Neuronal stem cell (in vitro differentiated cells): Measurements from ENCODE around the gene UMODL1.

ENCODE experiments used
- DNase-seq: peaks from one replicate; pipeline ENCODE4 v3.0.0-alpha.2; 2013; ENCODE audit warnings: low spot score
- H2AFZ ChIP-seq: one replicate; pipeline ENCODE4 v1.6.1; 2013; ENCODE audit warnings: mild to moderate bottlenecking, low read length, inconsistent platforms
- H2AK5ac ChIP-seq: 2 replicates; pipeline ENCODE4 v1.6.1; 2013; ENCODE audit warnings: low read depth, mild to moderate bottlenecking, inconsistent platforms, low read length, moderate library complexity, mixed read lengths
- H2BK120ac ChIP-seq: 2 replicates; pipeline ENCODE4 v1.6.1; 2013; ENCODE audit warnings: low read depth, mild to moderate bottlenecking, inconsistent platforms, low read length, moderate library complexity, mixed read lengths
- H2BK12ac ChIP-seq: one replicate; pipeline ENCODE4 v1.6.1; 2013; ENCODE audit warnings: low read length, inconsistent platforms
- H2BK15ac ChIP-seq: 2 replicates; pipeline ENCODE4 v1.6.1; 2013; ENCODE audit warnings: mild to moderate bottlenecking, low read length, inconsistent platforms, mixed read lengths
- H2BK5ac ChIP-seq: one replicate; pipeline ENCODE4 v1.6.1; 2013; ENCODE audit warnings: inconsistent platforms, mild to moderate bottlenecking, low read length, moderate library complexity
- H3K14ac ChIP-seq: one replicate; pipeline ENCODE4 v1.6.1; 2013; ENCODE audit warnings: low read length, inconsistent platforms
- H3K18ac ChIP-seq: 2 replicates; pipeline ENCODE4 v1.6.1; 2013; ENCODE audit warnings: low read length, inconsistent platforms
- H3K23ac ChIP-seq: 2 replicates; pipeline ENCODE4 v1.6.1; 2013; ENCODE audit warnings: low read depth, mild to moderate bottlenecking, mixed read lengths, low read length, inconsistent platforms; ENCODE audit not compliant: poor library complexity
- H3K27ac ChIP-seq: replicated peaks from 3 replicates; pipeline ENCODE4 v1.5.1; 2013; ENCODE audit warnings: low read length, inconsistent platforms
- H3K27me3 ChIP-seq, 3 experiments: 2 replicates each; pipeline ENCODE4 v1.6.1; 2013; ENCODE audit warnings: low read length in 3 of 3, mild to moderate bottlenecking in 2 of 3, inconsistent platforms in 1 of 3, low read depth in 1 of 3, mixed read lengths in 1 of 3, moderate library complexity in 1 of 3; ENCODE audit not compliant: control insufficient read depth in 3 of 3, insufficient read depth in 3 of 3
- H3K36me3 ChIP-seq, 2 donors: replicated peaks in 1 of 2; 2 replicates each; pipeline ENCODE4 v1.6.1; 2013; ENCODE audit warnings: low read length in 2 of 2; ENCODE audit not compliant: control insufficient read depth in 2 of 2, insufficient read depth in 2 of 2
- H3K4ac ChIP-seq: 2 replicates; pipeline ENCODE4 v1.6.1; 2013; ENCODE audit warnings: inconsistent platforms, mild to moderate bottlenecking, low read length, moderate library complexity
- H3K4me1 ChIP-seq, 2 donors: 1 replicate in 1 of 2; 2 replicates in 1 of 2; pipeline ENCODE4 v1.6.1; 2013; ENCODE audit warnings: low read length in 2 of 2, low read depth in 1 of 2; ENCODE audit not compliant: control insufficient read depth in 2 of 2, insufficient read depth in 1 of 2
- H3K4me2 ChIP-seq: one replicate; pipeline ENCODE4 v1.6.1; 2013; ENCODE audit warnings: mild to moderate bottlenecking, low read length, inconsistent platforms; ENCODE audit not compliant: insufficient read depth, poor library complexity, severe bottlenecking
- H3K4me3 ChIP-seq, 2 donors: 2 replicates each; pipeline ENCODE4 v1.5.1; 2013; ENCODE audit warnings: low read length in 2 of 2, mild to moderate bottlenecking in 2 of 2, inconsistent platforms in 1 of 2, moderate library complexity in 1 of 2
- H3K79me1 ChIP-seq: one replicate; pipeline ENCODE4 v1.6.1; 2013; ENCODE audit warnings: low read depth, mild to moderate bottlenecking, inconsistent platforms, low read length, moderate library complexity
- H3K9ac ChIP-seq: one replicate; pipeline ENCODE4 v1.6.1; 2013; ENCODE audit warnings: mild to moderate bottlenecking, low read depth, low read length, inconsistent platforms; ENCODE audit not compliant: poor library complexity
- H3K9me3 ChIP-seq, 2 donors: replicated peaks in 1 of 2; 2 replicates each; pipeline versions ENCODE3 to v1.6.1; 2013; ENCODE audit warnings: low read length in 2 of 2, mild to moderate bottlenecking in 2 of 2, inconsistent platforms in 1 of 2, low read depth in 1 of 2, mixed read lengths in 1 of 2, moderate library complexity in 1 of 2; ENCODE audit not compliant: control insufficient read depth in 2 of 2, insufficient read depth in 1 of 2
- H4K8ac ChIP-seq: one replicate; pipeline ENCODE4 v1.6.1; 2013; ENCODE audit warnings: low read depth, mild to moderate bottlenecking, inconsistent platforms, low read length, moderate library complexity
- H4K91ac ChIP-seq: one replicate; pipeline ENCODE4 v1.6.1; 2013; ENCODE audit warnings: low read length, low read depth, mild to moderate bottlenecking, inconsistent platforms; ENCODE audit not compliant: poor library complexity
- WGBS, 2 donors: extraction: QIAGEN DNeasy Blood & Tissue Kit; methylation state at CpG; one replicate each; pipeline ENCODE4 v1.1.7; 2013; ENCODE audit warnings: missing lambda C conversion rate in 2 of 2, mixed read lengths in 1 of 2; ENCODE audit not compliant: insufficient read length in 2 of 2, insufficient replicate concordance in 1 of 2; ENCODE audit errors: extremely low coverage in 2 of 2; 5-methylcytosine and 5-hydroxymethylcytosine counted together

The UMODL1 gene

GRCh38 chr21:42062236-42063022 lies 8.7 kb upstream of the UMODL1 start:
- no peak overlapping the region for H2BK5ac ChIP-seq
- H3K79me1 ChIP-seq, result no peaks in the 10 kb centered on the region
- DNase-seq, result no peak
- peak overlapping the region; percentile 38 for H2AFZ ChIP-seq
- no peak overlapping the region for H4K8ac ChIP-seq
- no peak overlapping the region for H3K14ac ChIP-seq
- no peak overlapping the region for H3K4me3 ChIP-seq
- no peak overlapping the region for H2BK12ac ChIP-seq
- H3K23ac ChIP-seq, result no peak overlapping the region
- H2BK120ac ChIP-seq, result no peak overlapping the region
- H3K18ac ChIP-seq, result peak overlapping the region; percentile 60
- no peak overlapping the region for H2BK15ac ChIP-seq
- H3K27me3 ChIP-seq, result peaks cover 0 to 25% (median 0%) of the 10 kb centered on the region in 3 experiments
- no peaks in the 10 kb centered on the region for H3K9me3 ChIP-seq
- H3K27ac ChIP-seq, result no peak overlapping the region
- no peak overlapping the region for H4K91ac ChIP-seq
- no peaks in the 10 kb centered on the region for H3K36me3 ChIP-seq
- no CpG with 5 or more reads among the region's 31 CpGs for WGBS, 2 donors
- peak overlapping the region; percentile 73 for H3K9ac ChIP-seq
- H3K4ac ChIP-seq, result no peak overlapping the region
- peak overlapping the region; percentile 22 for H2AK5ac ChIP-seq
- H3K4me2 ChIP-seq, result no peak overlapping the region
- peaks cover 8 to 18% of the 10 kb centered on the region in 2 donors for H3K4me1 ChIP-seq

- DNase-seq, result no peak
- no CpG with 5 or more reads among the region's 4 CpGs for WGBS, 2 donors
- H2AK5ac ChIP-seq, result no peak overlapping the region
- peaks cover 8 to 24% of the 10 kb centered on the region in 2 donors for H3K4me1 ChIP-seq
- H4K91ac ChIP-seq, result no peak overlapping the region
- no peak overlapping the region for H4K8ac ChIP-seq
- no peak overlapping the region for H2AFZ ChIP-seq
- H3K36me3 ChIP-seq, result no peaks in the 10 kb centered on the region
- no peak overlapping the region for H3K14ac ChIP-seq
- peak overlapping the region; percentile 82 for H2BK12ac ChIP-seq
- H3K4ac ChIP-seq, result no peak overlapping the region
- H3K9me3 ChIP-seq, result no peaks in the 10 kb centered on the region
- no peak overlapping the region for H3K4me2 ChIP-seq
- H2BK15ac ChIP-seq, result no peak overlapping the region
- no peak overlapping the region for H3K4me3 ChIP-seq
- no peak overlapping the region for H2BK5ac ChIP-seq
- no peak overlapping the region for H3K23ac ChIP-seq
- no peaks in the 10 kb centered on the region for H3K79me1 ChIP-seq
- H2BK120ac ChIP-seq, result no peak overlapping the region
- H3K27me3 ChIP-seq, result peaks cover 0 to 21% (median 0%) of the 10 kb centered on the region in 3 experiments
- peak overlapping the region; percentile 69 for H3K18ac ChIP-seq
- H3K9ac ChIP-seq, result no peak overlapping the region
- no peak overlapping the region for H3K27ac ChIP-seq
Observed at GRCh38 chr21:42063191-42063570, 7.9 kb upstream of the UMODL1 start.

GRCh38 chr21:42063571-42064521 lies 7.3 kb upstream of the UMODL1 start:
- Histone ChIP-seq H2BK15ac (no peak overlapping the region), H3K4ac (no peak overlapping the region)

GRCh38 chr21:42066521-42066920 lies 4.6 kb upstream of the UMODL1 start:
- H2AK5ac ChIP-seq, result no peak overlapping the region
- H4K91ac ChIP-seq, result no peak overlapping the region
- no peak overlapping the region for H3K4ac ChIP-seq
- peaks cover 5 to 26% of the 10 kb centered on the region in 2 donors for H3K4me1 ChIP-seq
- H3K27me3 ChIP-seq, result peaks cover 0 to 28% (median 0%) of the 10 kb centered on the region in 3 experiments
- no peak overlapping the region for H3K9ac ChIP-seq
- no CpG with 5 or more reads among the region's 4 CpGs for WGBS, 2 donors
- no peaks in the 10 kb centered on the region for H3K79me1 ChIP-seq
- H3K4me2 ChIP-seq, result no peak overlapping the region
- no peak overlapping the region for H2BK120ac ChIP-seq
- H3K27ac ChIP-seq, result no peak overlapping the region
- DNase-seq, result no peak
- H2BK12ac ChIP-seq, result no peak overlapping the region
- H4K8ac ChIP-seq, result no peak overlapping the region
- no peak overlapping the region for H3K4me3 ChIP-seq
- no peak overlapping the region for H2AFZ ChIP-seq
- no peak overlapping the region for H3K18ac ChIP-seq
- H3K36me3 ChIP-seq, result no peaks in the 10 kb centered on the region
- H3K9me3 ChIP-seq, result no peaks in the 10 kb centered on the region
- no peak overlapping the region for H3K23ac ChIP-seq
- H3K14ac ChIP-seq, result no peak overlapping the region
- no peak overlapping the region for H2BK15ac ChIP-seq
- H2BK5ac ChIP-seq, result no peak overlapping the region

More at GRCh38 chr21:42063571-42064521, 7.3 kb upstream of the UMODL1 start:
- H2AFZ ChIP-seq, result no peak overlapping the region
- H3K23ac ChIP-seq, result no peak overlapping the region
- H2BK120ac ChIP-seq, result no peak overlapping the region
- peak overlapping the region; percentile 69 for H3K18ac ChIP-seq
- H3K4me1 ChIP-seq, result peaks cover 8 to 26% of the 10 kb centered on the region in 2 donors
- no peak overlapping the region for H4K91ac ChIP-seq
- no peaks in the 10 kb centered on the region for H3K79me1 ChIP-seq
- no peak overlapping the region for H3K9ac ChIP-seq
- H3K27ac ChIP-seq, result no peak overlapping the region
- H3K4me3 ChIP-seq, result no peak overlapping the region
- no peak overlapping the region for H2BK5ac ChIP-seq
- peak overlapping the region; percentile 82 for H2BK12ac ChIP-seq
- H3K36me3 ChIP-seq, result no peaks in the 10 kb centered on the region
- H3K27me3 ChIP-seq, result peaks cover 0 to 21% (median 0%) of the 10 kb centered on the region in 3 experiments
- H3K9me3 ChIP-seq, result no peaks in the 10 kb centered on the region
- H3K14ac ChIP-seq, result no peak overlapping the region
- no CpG with 5 or more reads among the region's 28 CpGs for WGBS, 2 donors
- no peak for DNase-seq
- no peak overlapping the region for H3K4me2 ChIP-seq
- H4K8ac ChIP-seq, result no peak overlapping the region
- H2AK5ac ChIP-seq, result peak overlapping the region; percentile 44
